ENCODE results near the gene NCKAP5L. TPM values are rescaled to one million over a fixed set of nuclear protein-coding genes. Genes with fewer than 3 reads are reported as not detected.

Gene NCKAP5L, protein sequence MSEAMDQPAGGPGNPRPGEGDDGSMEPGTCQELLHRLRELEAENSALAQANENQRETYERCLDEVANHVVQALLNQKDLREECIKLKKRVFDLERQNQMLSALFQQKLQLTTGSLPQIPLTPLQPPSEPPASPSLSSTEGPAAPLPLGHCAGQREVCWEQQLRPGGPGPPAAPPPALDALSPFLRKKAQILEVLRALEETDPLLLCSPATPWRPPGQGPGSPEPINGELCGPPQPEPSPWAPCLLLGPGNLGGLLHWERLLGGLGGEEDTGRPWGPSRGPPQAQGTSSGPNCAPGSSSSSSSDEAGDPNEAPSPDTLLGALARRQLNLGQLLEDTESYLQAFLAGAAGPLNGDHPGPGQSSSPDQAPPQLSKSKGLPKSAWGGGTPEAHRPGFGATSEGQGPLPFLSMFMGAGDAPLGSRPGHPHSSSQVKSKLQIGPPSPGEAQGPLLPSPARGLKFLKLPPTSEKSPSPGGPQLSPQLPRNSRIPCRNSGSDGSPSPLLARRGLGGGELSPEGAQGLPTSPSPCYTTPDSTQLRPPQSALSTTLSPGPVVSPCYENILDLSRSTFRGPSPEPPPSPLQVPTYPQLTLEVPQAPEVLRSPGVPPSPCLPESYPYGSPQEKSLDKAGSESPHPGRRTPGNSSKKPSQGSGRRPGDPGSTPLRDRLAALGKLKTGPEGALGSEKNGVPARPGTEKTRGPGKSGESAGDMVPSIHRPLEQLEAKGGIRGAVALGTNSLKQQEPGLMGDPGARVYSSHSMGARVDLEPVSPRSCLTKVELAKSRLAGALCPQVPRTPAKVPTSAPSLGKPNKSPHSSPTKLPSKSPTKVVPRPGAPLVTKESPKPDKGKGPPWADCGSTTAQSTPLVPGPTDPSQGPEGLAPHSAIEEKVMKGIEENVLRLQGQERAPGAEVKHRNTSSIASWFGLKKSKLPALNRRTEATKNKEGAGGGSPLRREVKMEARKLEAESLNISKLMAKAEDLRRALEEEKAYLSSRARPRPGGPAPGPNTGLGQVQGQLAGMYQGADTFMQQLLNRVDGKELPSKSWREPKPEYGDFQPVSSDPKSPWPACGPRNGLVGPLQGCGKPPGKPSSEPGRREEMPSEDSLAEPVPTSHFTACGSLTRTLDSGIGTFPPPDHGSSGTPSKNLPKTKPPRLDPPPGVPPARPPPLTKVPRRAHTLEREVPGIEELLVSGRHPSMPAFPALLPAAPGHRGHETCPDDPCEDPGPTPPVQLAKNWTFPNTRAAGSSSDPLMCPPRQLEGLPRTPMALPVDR (N-terminal part only)
- total RNA-seq (10 to 100 TPM; 10.4 to 11.2 TPM), polyA plus RNA-seq (1 to 10 TPM in 1 of 2 donors, under 1 TPM in 1; 0.20 to 3.5 TPM)

DNA sequence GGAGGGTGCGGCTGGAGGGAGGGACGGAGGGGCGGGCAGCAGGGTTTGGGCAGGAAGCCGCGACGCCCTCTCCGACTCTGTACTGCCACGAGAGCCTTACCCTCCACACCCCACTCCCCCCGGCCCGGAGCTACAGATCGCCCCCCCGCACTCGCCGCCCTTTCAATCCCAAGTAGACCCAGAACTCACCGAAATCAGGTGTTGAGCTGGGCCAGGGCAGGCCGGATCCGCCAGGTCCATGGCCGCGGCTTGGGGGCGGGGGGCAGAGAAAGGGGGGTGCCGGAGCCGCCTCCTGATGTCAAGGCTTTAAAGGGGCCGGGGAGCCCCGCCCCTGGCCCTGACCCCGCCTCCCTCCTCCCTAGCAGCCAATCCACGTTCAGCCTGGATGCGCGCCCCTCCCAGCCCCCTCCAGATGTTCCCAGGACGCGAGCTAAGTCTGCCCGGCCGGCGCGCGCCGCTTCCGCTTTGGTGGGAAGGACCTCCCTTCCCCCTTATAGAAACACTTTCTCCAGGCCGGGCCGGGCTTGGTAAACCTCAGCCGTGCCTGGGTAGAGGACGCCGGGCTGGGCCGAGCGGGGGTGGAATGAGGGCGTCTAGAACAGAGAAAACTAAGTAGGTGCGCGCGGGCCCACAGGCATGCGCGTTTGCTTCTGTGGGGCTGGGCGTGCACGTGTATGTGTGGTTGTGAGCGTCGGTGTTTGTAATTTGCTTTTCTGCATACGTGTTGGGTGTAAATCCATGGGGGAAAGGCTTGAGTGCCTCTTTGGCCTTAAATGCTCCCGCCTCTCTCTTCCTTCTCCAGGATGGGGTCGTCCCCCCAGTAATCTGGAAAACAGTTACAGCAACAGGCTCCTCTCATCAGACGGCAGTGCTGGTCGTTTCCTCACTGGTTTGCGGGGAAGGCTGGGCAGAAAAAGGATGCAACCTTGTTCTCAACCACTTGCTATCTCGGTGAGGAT, at the start of gene NCKAP5L:
Gene NCKAP5L, minus strand, starts transcription at position 281 of the 959 bp plus-strand sequence. CDS start 24,369 bp downstream, outside the sequence.
- POLR2A ChIA-PET (ENCODE audit: partially characterized antibody) = interaction anchor here (0.9 to 5.5 kb wide), 10 partner anchors 8 to 206 kb away, joined by 3 to 67 read pairs (median 5); partner anchors contain the start of genes BCDIN3D, PRPF40B, RACGAP1 and TMBIM6
- Histone ChIP-seq H3K4me3 (ENCODE audit: low read length in 2 of 2) (peak within 1 kb of the TSS; percentile 70 to 79), H3K36me3 (ENCODE audit: insufficient read depth, low read length) (no peaks in the 10 kb centered on the region), H3K9me3 (ENCODE audit: control insufficient read depth in 1 of 2, low read length in 2 of 2) (no peaks in the 10 kb centered on the region), H3K4me1 (ENCODE audit: insufficient read depth, low read length) (peaks cover 24% of the 10 kb centered on the region), H3K27me3 (ENCODE audit: insufficient read depth, low read length) (no peaks in the 10 kb centered on the region), H3K27ac (ENCODE audit: low read depth, low read length) (peak within 1 kb of the TSS; percentile 41)
- CTCF ChIA-PET (ENCODE audit: partially characterized antibody) = interaction anchor here (1.0 to 2.7 kb wide), 6 partner anchors 9 to 117 kb away, joined by 3 to 12 read pairs (median 6); partner anchors contain the start of genes BCDIN3D and TMBIM6
- peak; percentile 91 to 96 (median 93) for DNase-seq
- intact Hi-C loops (cut with micrococcal nuclease) = loop anchor here (1.0 kb wide), 2 partner anchors 15 to 87 kb away; partner anchors contain the start of genes BCDIN3D and TMBIM6
- Mint-ChIP-seq H3K4me1 (peaks cover 17 to 34% (median 24%) of the 10 kb centered on the region in 4 donors), H3K9me3 (no peaks in the 10 kb centered on the region), H3K27me3 (no peaks in the 10 kb centered on the region), H3K36me3 (peaks cover 0 to 3% of the 10 kb centered on the region in 2 donors), H3K4me3 (peak within 1 kb of the TSS; percentile 91 to 99 (median 97)), H3K27ac (peak within 1 kb of the TSS; percentile 84 to 98 (median 97))

DNA sequence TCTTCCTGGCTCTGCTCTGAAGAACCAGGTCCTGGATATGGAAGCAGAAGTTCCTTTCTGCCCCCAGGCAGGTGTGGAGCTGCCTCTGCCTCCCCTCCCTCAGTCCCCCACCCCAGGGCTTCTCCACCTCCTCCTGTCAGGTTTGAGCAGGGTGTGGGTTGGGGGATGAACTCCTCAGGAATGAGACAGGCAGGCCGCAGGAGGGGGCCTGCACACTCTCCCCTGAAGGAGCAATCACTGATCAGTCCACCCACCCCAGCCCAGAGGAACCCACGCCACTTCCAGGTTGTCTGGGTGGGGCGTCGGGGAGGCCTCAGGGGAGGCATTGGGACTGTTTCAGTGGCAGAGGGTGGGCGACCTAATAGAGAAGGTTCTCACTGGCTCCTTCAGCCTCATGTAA, 48.9 kb upstream of the NCKAP5L start:
- intact Hi-C loops (cut with micrococcal nuclease) = no loop called here
- no peaks in the 10 kb centered on the region for H3K27me3 ChIP-seq (ENCODE audit: insufficient read depth, low read length)
- no peak overlapping the region for H3K4me3 Mint-ChIP-seq
- no peaks in the 10 kb centered on the region for H3K36me3 ChIP-seq (ENCODE audit: insufficient read depth, low read length)
- peaks cover 0 to 3% (median 0%) of the 10 kb centered on the region in 8 donors for H3K9me3 Mint-ChIP-seq
- no peaks in the 10 kb centered on the region for H3K27me3 Mint-ChIP-seq
- CTCF ChIA-PET (ENCODE audit: partially characterized antibody) = interaction anchor here (1.6 kb wide), 1 partner anchor 10 kb away, joined by 5 read pairs; no protein-coding TSS in a partner anchor
- H3K4me1 Mint-ChIP-seq = peaks cover 0 to 3% (median 0%) of the 10 kb centered on the region in 4 donors
- no peaks in the 10 kb centered on the region for H3K4me1 ChIP-seq (ENCODE audit: insufficient read depth, low read length)
- no peaks in the 10 kb centered on the region for H3K9me3 ChIP-seq (ENCODE audit: control insufficient read depth in 1 of 2, low read length in 2 of 2)
- no peak overlapping the region for H3K27ac Mint-ChIP-seq
- H3K36me3 Mint-ChIP-seq = no peaks in the 10 kb centered on the region
- POLR2A ChIA-PET (ENCODE audit: partially characterized antibody) = no interaction called here
- H3K4me3 ChIP-seq (ENCODE audit: low read length in 2 of 2) = no peak overlapping the region
- DNase-seq = no peak
- H3K27ac ChIP-seq (ENCODE audit: low read depth, low read length) = no peak overlapping the region

DNA sequence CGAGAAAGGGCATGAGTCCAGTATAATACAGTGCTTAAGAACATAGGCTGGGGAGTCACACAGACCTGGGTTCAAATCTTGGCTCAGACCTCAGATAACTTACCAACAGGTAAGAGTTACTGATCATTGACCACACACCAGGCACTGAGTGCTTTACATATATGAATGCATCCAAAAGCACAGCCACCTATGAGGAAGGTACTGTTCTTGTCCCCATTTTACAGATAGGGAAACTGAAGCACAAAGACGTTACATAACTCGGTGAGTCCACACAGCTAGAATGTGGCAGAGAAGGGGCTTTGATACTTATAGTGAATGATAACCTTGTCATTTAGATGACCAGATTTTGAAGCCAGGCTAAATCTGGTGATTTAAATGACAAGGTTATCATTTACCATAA, 47.9 kb upstream of the NCKAP5L start:
- H3K27ac Mint-ChIP-seq = no peak overlapping the region
- no peaks in the 10 kb centered on the region for H3K27me3 Mint-ChIP-seq
- DNase-seq = no peak

DNA sequence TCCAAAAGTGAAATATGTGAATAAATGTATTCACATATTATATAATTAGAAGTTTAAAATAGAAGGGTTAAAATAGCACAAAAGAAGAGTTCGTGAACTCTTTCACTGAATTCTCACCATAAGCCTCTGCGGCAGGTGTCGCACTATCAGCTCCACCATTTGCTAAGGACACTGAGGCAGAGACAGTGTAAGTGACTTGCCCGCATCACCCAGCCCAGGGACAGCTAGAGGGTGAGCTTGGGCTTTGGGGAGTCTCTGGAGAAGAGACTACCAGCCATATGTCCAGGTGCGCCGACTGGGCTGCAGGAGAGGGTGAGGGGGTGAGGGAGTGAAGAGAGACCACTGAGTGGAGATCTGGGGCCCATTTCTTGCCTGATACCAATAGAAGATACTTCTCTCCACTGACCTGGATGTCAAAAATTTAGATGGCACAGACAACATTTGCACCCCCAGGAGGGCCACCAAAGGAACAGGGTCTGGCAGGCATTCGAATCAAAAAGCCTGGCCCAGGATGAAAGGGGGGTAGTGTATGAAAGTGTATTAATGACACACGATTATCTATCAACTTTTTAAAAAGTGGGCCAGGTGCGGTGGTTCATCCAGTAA, 47.0 kb upstream of the NCKAP5L start:
- Mint-ChIP-seq H3K36me3 (no peaks in the 10 kb centered on the region), H3K27ac (no peak overlapping the region), H3K4me3 (no peak overlapping the region), H3K9me3 (peaks cover 0 to 3% (median 0%) of the 10 kb centered on the region in 8 donors), H3K4me1 (peaks cover 0 to 3% (median 0%) of the 10 kb centered on the region in 4 donors), H3K27me3 (no peaks in the 10 kb centered on the region)
- Histone ChIP-seq H3K4me1 (ENCODE audit: insufficient read depth, low read length) (no peaks in the 10 kb centered on the region), H3K27me3 (ENCODE audit: insufficient read depth, low read length) (no peaks in the 10 kb centered on the region), H3K36me3 (ENCODE audit: insufficient read depth, low read length) (no peaks in the 10 kb centered on the region), H3K27ac (ENCODE audit: low read depth, low read length) (no peak overlapping the region), H3K9me3 (ENCODE audit: control insufficient read depth in 1 of 2, low read length in 2 of 2) (no peaks in the 10 kb centered on the region), H3K4me3 (ENCODE audit: low read length in 2 of 2) (no peak overlapping the region)
- CTCF ChIA-PET (ENCODE audit: partially characterized antibody) = no interaction called here
- DNase-seq = no peak
- POLR2A ChIA-PET (ENCODE audit: partially characterized antibody) = no interaction called here
- intact Hi-C loops (cut with micrococcal nuclease) = no loop called here

More for the DNA sequence above, 47.9 kb upstream of the NCKAP5L start:
- Mint-ChIP-seq H3K4me1 (peaks cover 0 to 3% (median 0%) of the 10 kb centered on the region in 4 donors), H3K9me3 (peaks cover 0 to 3% (median 0%) of the 10 kb centered on the region in 8 donors), H3K36me3 (no peaks in the 10 kb centered on the region), H3K4me3 (no peak overlapping the region)
- H3K4me1 ChIP-seq (ENCODE audit: insufficient read depth, low read length) = no peaks in the 10 kb centered on the region
- no peaks in the 10 kb centered on the region for H3K27me3 ChIP-seq (ENCODE audit: insufficient read depth, low read length)
- intact Hi-C loops (cut with micrococcal nuclease) = no loop called here
- no peaks in the 10 kb centered on the region for H3K9me3 ChIP-seq (ENCODE audit: control insufficient read depth in 1 of 2, low read length in 2 of 2)
- ChIA-PET POLR2A (ENCODE audit: partially characterized antibody) (no interaction called here), CTCF (ENCODE audit: partially characterized antibody) (interaction anchor here (1.6 kb wide), 1 partner anchor 9 kb away, joined by 5 read pairs; no protein-coding TSS in a partner anchor)
- no peak overlapping the region for H3K27ac ChIP-seq (ENCODE audit: low read depth, low read length)
- H3K4me3 ChIP-seq (ENCODE audit: low read length in 2 of 2) = no peak overlapping the region
- H3K36me3 ChIP-seq (ENCODE audit: insufficient read depth, low read length) = no peaks in the 10 kb centered on the region

DNA sequence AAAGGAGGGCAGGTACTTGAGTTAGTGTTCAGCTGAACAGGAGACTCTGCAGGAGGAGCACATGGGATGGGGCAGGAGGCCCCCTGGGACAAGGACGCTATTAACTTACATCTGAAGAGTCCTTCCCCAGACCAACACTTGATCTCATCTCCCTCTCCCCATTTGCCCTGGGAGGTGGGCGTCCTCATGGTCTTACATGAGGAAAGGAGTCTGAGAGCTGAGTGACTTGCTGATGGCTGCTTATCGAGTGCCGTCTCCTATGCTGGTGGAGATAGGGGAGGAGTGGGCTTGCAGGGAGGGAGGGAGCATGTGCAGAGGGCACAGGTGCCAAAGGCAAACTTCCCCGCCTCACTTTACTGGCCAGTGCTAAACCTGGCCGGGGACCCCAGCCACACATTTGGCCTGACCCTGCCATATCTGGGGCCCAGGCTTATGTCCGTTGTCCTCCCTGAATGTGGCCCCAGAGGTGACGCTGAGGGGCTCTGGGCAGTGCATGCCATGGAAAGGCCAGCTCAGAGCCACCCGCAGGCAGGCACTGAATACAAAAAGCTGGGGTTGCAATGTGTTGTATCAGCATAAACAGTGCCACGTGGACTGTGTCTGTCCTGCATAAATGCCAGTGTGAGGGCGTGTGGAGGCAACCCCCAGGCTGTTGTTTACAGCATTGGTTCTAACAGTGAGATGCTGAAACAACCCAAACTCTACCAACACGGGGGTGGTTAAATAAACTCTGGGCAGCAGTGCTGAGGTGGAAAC, 46.1 kb upstream of the NCKAP5L start:
- DNase-seq = no peak
- no peaks in the 10 kb centered on the region for H3K9me3 ChIP-seq (ENCODE audit: control insufficient read depth in 1 of 2, low read length in 2 of 2)
- Mint-ChIP-seq H3K27me3 (no peaks in the 10 kb centered on the region), H3K9me3 (no peaks in the 10 kb centered on the region), H3K36me3 (no peaks in the 10 kb centered on the region), H3K4me1 (peaks cover 0 to 3% (median 0%) of the 10 kb centered on the region in 4 donors), H3K27ac (no peak overlapping the region), H3K4me3 (no peak overlapping the region)
- POLR2A ChIA-PET (ENCODE audit: partially characterized antibody) = no interaction called here
- H3K4me1 ChIP-seq (ENCODE audit: insufficient read depth, low read length) = no peaks in the 10 kb centered on the region
- no peak overlapping the region for H3K27ac ChIP-seq (ENCODE audit: low read depth, low read length)
- no peaks in the 10 kb centered on the region for H3K36me3 ChIP-seq (ENCODE audit: insufficient read depth, low read length)
- CTCF ChIA-PET (ENCODE audit: partially characterized antibody) = interaction anchor here (1.7 kb wide), 1 partner anchor 10 kb away, joined by 6 read pairs; no protein-coding TSS in a partner anchor
- intact Hi-C loops (cut with micrococcal nuclease) = no loop called here
- no peak overlapping the region for H3K4me3 ChIP-seq (ENCODE audit: low read length in 2 of 2)
- H3K27me3 ChIP-seq (ENCODE audit: insufficient read depth, low read length) = no peaks in the 10 kb centered on the region
